H1 (cell line): ENCODE results near the gene SECISBP2L. TPM values are rescaled to one million over a fixed set of nuclear protein-coding genes. Genes with fewer than 3 reads are reported as not detected.
A peak's percentile ranks its signal among the peaks of the same experiment; 100 is the strongest.

Experiments
- CTCF ChIA-PET: fragments of 300-600 bp; sonication (Branson Sonifier 250); formaldehyde crosslinking; loops from one replicate; lab custom pipeline; 2021; ENCODE audit not compliant: partially characterized antibody; lab: Charles Lee
- POLR2A ChIA-PET: fragments of 300-600 bp; sonication (Branson Sonifier 250); formaldehyde crosslinking; loops from one replicate; lab custom pipeline; 2021; ENCODE audit warnings: inconsistent platforms; ENCODE audit not compliant: partially characterized antibody; lab: Charles Lee
- DNase-seq, 2 experiments: peaks; one replicate each; pipeline versions ENCODE4 v3.0.0 to v3.0.0-alpha.2; 2010 to 2022; ENCODE audit warnings: low spot score in 2 of 2, low read depth in 1 of 2, mixed read lengths in 1 of 2
- FAIRE-seq: peaks from 2 replicates; lab custom pipeline; 2011; peaks lifted over from hg19 to GRCh38; lab: Jason Lieb, UNC
- H2AFZ ChIP-seq: 2 replicates; pipeline ENCODE4 v1.8.1; 2012; ENCODE audit warnings: low read length, inconsistent platforms
- H2AK5ac ChIP-seq: 2 replicates; pipeline ENCODE4 v1.6.1; 2013; ENCODE audit warnings: low read depth, low read length
- H2BK120ac ChIP-seq: replicated peaks from 2 replicates; pipeline ENCODE3; 2013; ENCODE audit warnings: low read depth, low read length, inconsistent platforms
- H2BK12ac ChIP-seq: 2 replicates; pipeline ENCODE4 v1.6.1; 2013; ENCODE audit warnings: low read depth, low read length
- H2BK15ac ChIP-seq: 2 replicates; pipeline ENCODE4 v1.6.1; 2013; ENCODE audit warnings: low read length
- H2BK20ac ChIP-seq: 2 replicates; pipeline ENCODE4 v1.6.1; 2013; ENCODE audit warnings: low read length
- H2BK5ac ChIP-seq: 2 replicates; pipeline ENCODE4 v1.6.1; 2013; ENCODE audit warnings: low read depth, low read length
- H3K14ac ChIP-seq: 2 replicates; pipeline ENCODE4 v1.6.1; 2013; ENCODE audit warnings: inconsistent platforms; ENCODE audit not compliant: insufficient read length
- H3K18ac ChIP-seq: 2 replicates; pipeline ENCODE4 v1.6.1; 2013; ENCODE audit warnings: low read length; ENCODE audit errors: extremely low read depth
- H3K23ac ChIP-seq: 2 replicates; pipeline ENCODE4 v1.6.1; 2013; ENCODE audit warnings: inconsistent platforms; ENCODE audit not compliant: insufficient read length
- H3K23me2 ChIP-seq: 2 replicates; pipeline ENCODE4 v1.6.1; 2013; ENCODE audit warnings: low read depth, low read length
- H3K27ac ChIP-seq: 2 replicates; pipeline ENCODE4 v1.6.1; 2011; ENCODE audit warnings: low read depth, low read length, inconsistent platforms
- H3K27me3 ChIP-seq, 4 experiments: replicated peaks in 1 of 4; 1 replicate in 1 of 4; 2 replicates in 3 of 4; pipeline versions ENCODE4 v1.6.1 to v1.8.1; 2011 to 2013; ENCODE audit warnings: low read length in 3 of 4, mild to moderate bottlenecking in 3 of 4, inconsistent platforms in 2 of 4, mixed read lengths in 2 of 4, moderate library complexity in 1 of 4; ENCODE audit not compliant: control insufficient read depth in 3 of 4, insufficient read depth in 3 of 4; ENCODE audit errors: extremely low read depth in 1 of 4
- H3K36me3 ChIP-seq, 4 experiments: 2 replicates each; pipeline versions ENCODE4 v1.6.1 to v1.8.1; 2011 to 2013; ENCODE audit warnings: mild to moderate bottlenecking in 4 of 4, low read length in 3 of 4, moderate library complexity in 2 of 4, control low read depth in 1 of 4, inconsistent platforms in 1 of 4; ENCODE audit not compliant: insufficient read depth in 4 of 4, control insufficient read depth in 2 of 4
- H3K4ac ChIP-seq: replicated peaks from 2 replicates; pipeline ENCODE3; 2013; ENCODE audit warnings: low read length, low read depth, mixed read lengths, inconsistent platforms; ENCODE audit not compliant: insufficient read length
- H3K4me1 ChIP-seq, 4 experiments: replicated peaks in 1 of 4; 1 replicate in 1 of 4; 2 replicates in 3 of 4; pipeline versions ENCODE4 v1.6.1 to v1.8.1; 2011 to 2013; ENCODE audit warnings: low read length in 3 of 4, inconsistent platforms in 2 of 4, mixed read lengths in 1 of 4; ENCODE audit not compliant: insufficient read depth in 4 of 4, control insufficient read depth in 3 of 4
- H3K4me2 ChIP-seq, 2 experiments: 2 replicates each; pipeline versions ENCODE4 v1.6.1 to v1.8.1; 2011 to 2013; ENCODE audit warnings: low read depth in 2 of 2, low read length in 2 of 2, control low read depth in 1 of 2, inconsistent platforms in 1 of 2, mild to moderate bottlenecking in 1 of 2; ENCODE audit not compliant: insufficient read depth in 1 of 2
- H3K4me3 ChIP-seq, 4 experiments: fragments of 200-600, 300-600 bp in 1 of 4; sonication (generic), shearing (Covaris generic), sonication (Bioruptor Twin) in 1 of 4; 2 replicates each; pipeline versions ENCODE4 v1.5.1 to v1.8.1; 2011 to 2016; ENCODE audit warnings: low read length in 4 of 4, low read depth in 3 of 4, control low read depth in 2 of 4, inconsistent platforms in 2 of 4, mild to moderate bottlenecking in 2 of 4, mixed read lengths in 1 of 4, moderate library complexity in 1 of 4; ENCODE audit not compliant: insufficient read depth in 2 of 4; ENCODE audit errors: extremely low read depth in 1 of 4
- H3K56ac ChIP-seq: replicated peaks from 2 replicates; pipeline ENCODE3; 2013; ENCODE audit warnings: low read depth, mild to moderate bottlenecking, mixed read lengths, low read length, inconsistent platforms; ENCODE audit not compliant: insufficient read length
- H3K79me1 ChIP-seq: 2 replicates; pipeline ENCODE4 v1.6.1; 2013; ENCODE audit warnings: low read depth, low read length, control low read depth
- H3K79me2 ChIP-seq, 2 experiments: 2 replicates each; pipeline versions ENCODE4 v1.6.1 to v1.8.1; 2012 to 2013; ENCODE audit warnings: low read length in 2 of 2, mild to moderate bottlenecking in 2 of 2, inconsistent platforms in 1 of 2; ENCODE audit not compliant: insufficient read depth in 2 of 2, control insufficient read depth in 1 of 2
- H3K9ac ChIP-seq, 4 experiments: replicated peaks in 1 of 4; 1 replicate in 1 of 4; 2 replicates in 3 of 4; pipeline versions ENCODE4 v1.6.1 to v1.8.1; 2011 to 2013; ENCODE audit warnings: low read depth in 3 of 4, low read length in 3 of 4, control low read depth in 2 of 4, mild to moderate bottlenecking in 2 of 4, moderate library complexity in 2 of 4, inconsistent platforms in 1 of 4; ENCODE audit errors: extremely low read depth in 1 of 4
- H3K9me3 ChIP-seq, 2 experiments: 2 replicates each; pipeline versions ENCODE4 v1.6.1 to v1.8.1; 2012 to 2013; ENCODE audit warnings: mild to moderate bottlenecking in 2 of 2, moderate library complexity in 2 of 2, control low read depth in 1 of 2, inconsistent platforms in 1 of 2, low read depth in 1 of 2, low read length in 1 of 2, mixed read lengths in 1 of 2; ENCODE audit not compliant: insufficient read depth in 2 of 2
- H4K20me1 ChIP-seq, 2 experiments: replicated peaks in 1 of 2; 2 replicates each; pipeline versions ENCODE3 to v1.8.1; 2011 to 2013; ENCODE audit warnings: inconsistent platforms in 2 of 2, low read length in 2 of 2, mild to moderate bottlenecking in 1 of 2; ENCODE audit not compliant: insufficient read depth in 2 of 2, control insufficient read depth in 1 of 2
- H4K5ac ChIP-seq: 2 replicates; pipeline ENCODE4 v1.6.1; 2013; ENCODE audit warnings: low read length, low read depth, mixed read lengths, inconsistent platforms; ENCODE audit not compliant: insufficient read length
- H4K8ac ChIP-seq: 2 replicates; pipeline ENCODE4 v1.8.0; 2013; ENCODE audit warnings: mild to moderate bottlenecking, moderate library complexity, low read length, inconsistent platforms; ENCODE audit not compliant: insufficient read depth; ENCODE audit errors: extremely low read depth
- H4K91ac ChIP-seq: replicated peaks from 2 replicates; pipeline ENCODE3; 2013; ENCODE audit warnings: low read length, mixed read lengths, inconsistent platforms; ENCODE audit not compliant: insufficient read length
- BRCA1 ChIP-seq: IDR thresholded peaks from 2 replicates; pipeline ENCODE4 v1.6.1; 2012; ENCODE audit warnings: low read depth, low read length, improper control_type of control experiment
- CREB1 ChIP-seq: IDR thresholded peaks from 2 replicates; pipeline ENCODE4 v1.6.1; 2012; ENCODE audit warnings: inconsistent platforms
- CTBP2 ChIP-seq: IDR thresholded peaks from 2 replicates; pipeline ENCODE4 v1.7.0; 2011; ENCODE audit warnings: borderline replicate concordance, mild to moderate bottlenecking, moderate library complexity, mixed read lengths, low read length; ENCODE audit not compliant: insufficient read depth, insufficient read length
- EGR1 ChIP-seq: IDR thresholded peaks from 2 replicates; pipeline ENCODE4 v1.6.1; 2011; ENCODE audit warnings: low read depth, low read length, borderline replicate concordance
- HDAC2 ChIP-seq, 2 experiments: fragments of 300-600 bp in 1 of 2; sonication (generic) in 1 of 2; IDR thresholded peaks; 2 replicates each; pipeline ENCODE4 v1.6.1; 2011 to 2012; ENCODE audit warnings: low read depth in 2 of 2, low read length in 2 of 2, mild to moderate bottlenecking in 2 of 2, moderate library complexity in 2 of 2, borderline replicate concordance in 1 of 2, inconsistent platforms in 1 of 2
- MAX ChIP-seq: IDR thresholded peaks from 2 replicates; pipeline ENCODE4 v1.6.1; 2012; ENCODE audit warnings: inconsistent platforms
- NANOG ChIP-seq: IDR thresholded peaks from 2 replicates; pipeline ENCODE4 v1.6.1; 2011; ENCODE audit warnings: low read length, low read depth, mild to moderate bottlenecking, inconsistent platforms; ENCODE audit not compliant: insufficient read depth, poor library complexity, severe bottlenecking
- POLR2A ChIP-seq, 2 experiments: IDR thresholded peaks; 1 replicate in 1 of 2; 2 replicates in 1 of 2; pipeline ENCODE4 v1.6.1; 2011; ENCODE audit warnings: low read depth in 2 of 2, low read length in 2 of 2, mild to moderate bottlenecking in 2 of 2; ENCODE audit errors: control extremely low read depth in 1 of 2
- POLR2AphosphoS5 ChIP-seq: IDR thresholded peaks from 2 replicates; pipeline ENCODE4 v1.6.1; 2011; ENCODE audit warnings: low read depth, low read length
- POU5F1 ChIP-seq: IDR thresholded peaks from 2 replicates; pipeline ENCODE4 v1.6.1; 2011; ENCODE audit warnings: low read depth, mild to moderate bottlenecking, low read length, moderate library complexity
- RBBP5 ChIP-seq: IDR thresholded peaks from 2 replicates; pipeline ENCODE4 v1.7.1; 2012; ENCODE audit warnings: low read depth, mild to moderate bottlenecking, inconsistent platforms, low read length, moderate library complexity, borderline replicate concordance
- SIX5 ChIP-seq: IDR thresholded peaks from 2 replicates; pipeline ENCODE4 v1.6.1; 2011; ENCODE audit warnings: mild to moderate bottlenecking, low read depth, low read length
- YY1 ChIP-seq: IDR thresholded peaks from 2 replicates; pipeline ENCODE4 v1.6.1; 2011; ENCODE audit warnings: low read depth, mild to moderate bottlenecking, low read length
- WGBS, 2 experiments: shearing (Covaris generic) in 1 of 2; methylation state at CpG; one replicate each; pipeline versions ENCODE4 v1.1.6 to v1.1.7; 2013 to 2015; ENCODE audit warnings: low lambda C conversion rate in 2 of 2, mixed read lengths in 2 of 2, inconsistent platforms in 1 of 2, low coverage in 1 of 2, missing lambda C conversion rate in 1 of 2; ENCODE audit not compliant: insufficient replicate concordance in 2 of 2, insufficient coverage in 1 of 2, insufficient read length in 1 of 2; ENCODE audit errors: extremely low coverage in 1 of 2, missing lambda C conversion rate in 1 of 2; 5-methylcytosine and 5-hydroxymethylcytosine counted together
- polyA plus RNA-seq, 7 experiments: library from polyadenylated mRNA; depleted of rRNA in 3 of 7; stranded (reverse) in 5 of 7; unstranded in 2 of 7; fragments of >200 nt in 5 of 7; fragments of 200-250 nt in 2 of 7; gene quantifications; 1 replicate in 5 of 7; 2 replicates in 1 of 7; 4 replicates in 1 of 7; pipeline versions ENCODE4 v1.2.1 to v1.2.3, GENCODE V29; 2011 to 2013; ENCODE audit warnings: missing spikeins in 2 of 7, mixed read lengths in 2 of 7
- total RNA-seq: library from RNA; stranded (reverse); fragmentation: NEBNext Ultra II Directional; extraction: Animal tissue kit (Norgen Biotek cat#: 25700); gene quantifications from 2 replicates; pipeline ENCODE4 v1.2.1, GENCODE V29; 2021

Gene SECISBP2L
- total and polyA plus RNA-seq, 2 of the 8 experiments (the other 6 are each of a cell fraction or from before 2014, with no cell fraction given): 7.6 to 22.8 TPM

GRCh38 chr15:48946074-48946839 is 100.0 kb downstream of the SECISBP2L start:
- Histone ChIP-seq H4K91ac (no peak overlapping the region), H3K36me3 (no peaks in the 10 kb centered on the region), H3K9ac (no peak overlapping the region), H2BK120ac (no peak overlapping the region), H3K18ac (no peak overlapping the region), H3K79me1 (no peaks in the 10 kb centered on the region), H2AK5ac (no peak overlapping the region), H4K8ac (no peak overlapping the region), H3K4me1 (no peaks in the 10 kb centered on the region), H3K56ac (no peak overlapping the region), H3K9me3 (no peaks in the 10 kb centered on the region), H3K4me2 (no peak overlapping the region), H3K23me2 (peaks cover 2% of the 10 kb centered on the region; the same call in 1 of the 2 replicates), H4K20me1 (no peaks in the 10 kb centered on the region), H3K14ac (no peak overlapping the region), H3K4me3 (no peak overlapping the region), H2BK5ac (no peak overlapping the region), H3K79me2 (no peaks in the 10 kb centered on the region), H3K23ac (no peak overlapping the region), H2BK12ac (no peak overlapping the region), H2BK15ac (no peak overlapping the region), H3K27me3 (no peaks in the 10 kb centered on the region; a peak in 1 of 7 replicates), H3K27ac (no peak overlapping the region), H2AFZ (0 out of 2 replicates have a peak overlapping the region, but pooled peaks have one; percentile 17), H3K4ac (no peak overlapping the region), H4K5ac (no peak overlapping the region), H2BK20ac (no peak overlapping the region)
- ChIA-PET POLR2A (interaction anchor here (1.3 kb wide), 1 partner anchor 9 kb away, joined by 4 read pairs; no protein-coding TSS in a partner anchor), CTCF (interaction anchor here (0.8 to 2.0 kb wide), 7 partner anchors 11 to 84 kb away, joined by 3 to 5 read pairs (median 3); no protein-coding TSS in a partner anchor)
- no peak for FAIRE-seq
- no peak for DNase-seq
- WGBS, 2 experiments: 73% methylated on average over 5 of the region's 5 CpGs; no CpG with 5 or more reads in 1 of the 2 experiments
- TF ChIP-seq SIX5 (no peak), NANOG (no peak), POLR2A (IDR thresholded peaks at IDR 0.05; ENCODE audit: control extremely low read depth in 1 of 2, low read depth in 2 of 2, low read length in 2 of 2) (no peak), POLR2AphosphoS5 (no peak), BRCA1 (no peak), RBBP5 (no peak), EGR1 (no peak), CREB1 (no peak), YY1 (no peak), POU5F1 (no peak), HDAC2 (IDR thresholded peaks at IDR 0.05; ENCODE audit: borderline replicate concordance in 1 of 2, low read depth in 2 of 2, low read length in 2 of 2) (no peak), CTBP2 (no peak), MAX (no peak)
